ENCODE results near the gene ASB14. TPM values are rescaled to one million over a fixed set of nuclear protein-coding genes. Genes with fewer than 3 reads are reported as not detected.

ASB14 gene
- total and polyA plus RNA-seq, 4 donors = 0.21 TPM; not detected in 3

GRCh38 chr3:57261929-57262328 lies 30.6 kb downstream of the ASB14 start:
- Histone ChIP-seq H3K9ac (ENCODE audit: low read depth in 1 of 2, low read length in 2 of 2) (no peak overlapping the region), H3K27ac (ENCODE audit: low read depth in 1 of 2, low read length in 2 of 2) (no peak overlapping the region), H3K4me1 (ENCODE audit: control insufficient read depth in 4 of 4, insufficient read depth in 4 of 4, low read length in 3 of 4) (no peaks in the 10 kb centered on the region), H3K36me3 (ENCODE audit: control insufficient read depth in 4 of 4, insufficient read depth in 3 of 4, low read depth in 1 of 4, low read length in 3 of 4) (peaks cover 3 to 43% (median 33%) of the 10 kb centered on the region in 4 donors), H3K4me3 (ENCODE audit: low read depth in 1 of 3, low read length in 3 of 3) (no peak overlapping the region), H3K27me3 (ENCODE audit: control insufficient read depth in 4 of 4, insufficient read depth in 4 of 4, low read length in 3 of 4) (no peaks in the 10 kb centered on the region), H3K9me3 (ENCODE audit: control insufficient read depth in 4 of 4, low read length in 3 of 4) (no peaks in the 10 kb centered on the region)
- TF ChIP-seq SP1 (IDR thresholded peaks at IDR 0.05) (no peak), GABPA (IDR thresholded peaks at IDR 0.05 in 1 of 2, conservative IDR thresholded peaks at IDR 0.05 in 1 of 2) (no peak), HNF4A (conservative IDR thresholded peaks at IDR 0.05) (no peak), TAF1 (conservative IDR thresholded peaks at IDR 0.05) (no peak), NR2F2 (IDR thresholded peaks at IDR 0.05) (no peak), EGR1 (IDR thresholded peaks at IDR 0.05; ENCODE audit: low read depth in 2 of 2) (no peak), FOXA2 (IDR thresholded peaks at IDR 0.05) (no peak), HNF4G (IDR thresholded peaks at IDR 0.05) (no peak), REST (IDR thresholded peaks at IDR 0.05) (no peak), RXRA (IDR thresholded peaks at IDR 0.05) (no peak), ZBTB33 (IDR thresholded peaks at IDR 0.05) (no peak), YY1 (IDR thresholded peaks at IDR 0.05) (no peak), RAD21 (IDR thresholded peaks at IDR 0.05) (no peak), FOXA1 (IDR thresholded peaks at IDR 0.05) (no peak), CTCF (IDR thresholded peaks at IDR 0.05; ENCODE audit: low read depth, low read length, missing input control) (no peak)
- TF ChIP-seq, protein P1, sequence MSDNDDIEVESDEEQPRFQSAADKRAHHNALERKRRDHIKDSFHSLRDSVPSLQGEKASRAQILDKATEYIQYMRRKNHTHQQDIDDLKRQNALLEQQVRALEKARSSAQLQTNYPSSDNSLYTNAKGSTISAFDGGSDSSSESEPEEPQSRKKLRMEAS (IDR thresholded peaks at IDR 0.05) = no peak
- TF ChIP-seq, protein P2, sequence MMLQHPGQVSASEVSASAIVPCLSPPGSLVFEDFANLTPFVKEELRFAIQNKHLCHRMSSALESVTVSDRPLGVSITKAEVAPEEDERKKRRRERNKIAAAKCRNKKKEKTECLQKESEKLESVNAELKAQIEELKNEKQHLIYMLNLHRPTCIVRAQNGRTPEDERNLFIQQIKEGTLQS (IDR thresholded peaks at IDR 0.05) = no peak
- DNase-seq (ENCODE audit: low spot score) = no peak
- WGBS = 93% methylated on average over 3 of the region's 3 CpGs
